NCI-H2171 treated with DMSO at 0.1 percent for 48 hours (cell line): Measurements from ENCODE around the gene PKN1.

ENCODE experiments used
- DNase-seq: peaks from one replicate; lab custom pipeline; 2025; lab: John Stamatoyannopoulos, UW

The PKN1 gene

GRCh38 chr19:14406645-14407401 is 26.3 kb upstream of the PKN1 start:
- DNase-seq, result no peak

- DNase-seq, result no peak
Measured at GRCh38 chr19:14407605-14408484, 25.3 kb upstream of the PKN1 start.

- no peak for DNase-seq
Measured at GRCh38 chr19:14408491-14409145, 24.5 kb upstream of the PKN1 start.

- no peak for DNase-seq
Measured at GRCh38 chr19:14409146-14410023, 23.7 kb upstream of the PKN1 start.

GRCh38 chr19:14410091-14411051 is 22.7 kb upstream of the PKN1 start:
- no peak for DNase-seq

GRCh38 chr19:14411161-14411937 is 21.8 kb upstream of the PKN1 start:
- no peak for DNase-seq

GRCh38 chr19:14411938-14412245 is 21.2 kb upstream of the PKN1 start:
- DNase-seq, result no peak

- no peak for DNase-seq
Measured at GRCh38 chr19:14412324-14412995, 20.6 kb upstream of the PKN1 start.

- no peak for DNase-seq
Measured at GRCh38 chr19:14412996-14413692, 20.0 kb upstream of the PKN1 start.

- DNase-seq, result no peak
Measured at GRCh38 chr19:14413693-14414181, 19.4 kb upstream of the PKN1 start.

GRCh38 chr19:14414926-14415690 is 18.0 kb upstream of the PKN1 start:
- DNase-seq, result no peak

- DNase-seq, result no peak
Measured at GRCh38 chr19:14416817-14417231, 16.3 kb upstream of the PKN1 start.

- DNase-seq, result no peak
Measured at GRCh38 chr19:14418856-14419105, 14.3 kb upstream of the PKN1 start.

GRCh38 chr19:14419106-14419813 is 13.8 kb upstream of the PKN1 start, which contains the start of gene DDX39A:
DDX39A (minus strand) TSS chr19:14419341; CDS start chr19:14413220, 6,121 bp downstream.
- peak; percentile 99 for DNase-seq

- no peak for DNase-seq
Measured at GRCh38 chr19:14425696-14426138, 7.4 kb upstream of the PKN1 start.

- no peak for DNase-seq
Measured at GRCh38 chr19:14427461-14427860, 5.6 kb upstream of the PKN1 start.

GRCh38 chr19:14428882-14429416 is 4.2 kb upstream of the PKN1 start:
- DNase-seq, result peak; percentile 73
